GM11168 (cell line): Measurements from ENCODE around the gene GDNF.

Source experiments
- in situ Hi-C: fragments of 300-500 bp; cut with MboI; formaldehyde crosslinking; loops from one replicate; pipeline ENCODE4 v1.12.0; 2022; ENCODE audit warnings: low sequenced_read_pairs; ENCODE audit not compliant: unreplicated experiment

The GDNF gene

GRCh38 chr5:37849641-37850040, 9.8 kb upstream of the GDNF start:
- in situ Hi-C loops = no loop called here

GRCh38 chr5:37847978-37848425, 8.2 kb upstream of the GDNF start:
- in situ Hi-C loops = no loop called here

DNA sequence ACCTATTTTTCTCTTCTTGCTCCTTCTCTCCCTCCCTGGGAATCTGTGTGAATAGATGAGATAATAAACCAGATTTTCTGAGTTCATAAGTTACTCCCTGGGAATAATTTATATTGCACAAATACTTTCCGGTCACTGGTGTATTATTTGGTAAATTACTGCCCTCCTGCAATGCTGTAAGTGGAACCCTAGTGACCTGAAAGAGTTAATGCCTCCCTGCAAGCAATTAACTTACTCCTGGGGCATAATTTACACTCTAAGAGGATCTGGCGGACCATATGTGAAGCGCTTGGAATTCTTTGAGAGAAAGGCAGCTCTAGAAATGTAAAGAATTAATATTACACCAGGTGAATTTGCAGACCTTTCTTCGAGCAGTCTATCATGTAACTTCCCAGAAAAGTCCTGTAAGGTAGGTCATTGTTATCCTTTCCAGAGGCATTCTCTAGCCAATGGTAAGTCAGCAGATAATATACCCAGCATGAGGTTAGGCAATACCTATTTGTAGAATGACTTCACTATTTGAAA, 7.0 kb upstream of the GDNF start:
- in situ Hi-C loops = no loop called here

DNA sequence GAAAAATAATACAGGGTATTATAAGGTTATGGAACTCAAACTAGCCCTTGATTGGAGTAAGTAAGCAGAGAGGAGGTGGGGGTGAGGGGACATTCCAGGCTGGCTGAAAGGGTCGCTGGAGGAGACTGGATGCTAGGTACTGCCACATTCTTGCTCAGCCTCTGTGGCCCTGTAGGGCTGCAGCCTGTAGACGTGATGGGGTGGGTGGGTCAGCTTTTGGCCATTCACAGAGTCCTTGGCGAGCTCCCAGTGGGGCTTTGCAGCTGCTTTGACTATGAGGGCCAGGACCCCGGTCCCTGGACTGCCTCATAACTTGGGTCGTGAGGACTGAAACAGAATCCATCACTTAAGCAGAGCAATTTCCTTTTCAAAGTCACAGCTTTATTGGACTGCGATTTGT, 4.2 kb upstream of the GDNF start:
- in situ Hi-C loops = loop anchor here (5.0 kb wide), 1 partner anchor 348 kb away; no protein-coding TSS in a partner anchor

DNA sequence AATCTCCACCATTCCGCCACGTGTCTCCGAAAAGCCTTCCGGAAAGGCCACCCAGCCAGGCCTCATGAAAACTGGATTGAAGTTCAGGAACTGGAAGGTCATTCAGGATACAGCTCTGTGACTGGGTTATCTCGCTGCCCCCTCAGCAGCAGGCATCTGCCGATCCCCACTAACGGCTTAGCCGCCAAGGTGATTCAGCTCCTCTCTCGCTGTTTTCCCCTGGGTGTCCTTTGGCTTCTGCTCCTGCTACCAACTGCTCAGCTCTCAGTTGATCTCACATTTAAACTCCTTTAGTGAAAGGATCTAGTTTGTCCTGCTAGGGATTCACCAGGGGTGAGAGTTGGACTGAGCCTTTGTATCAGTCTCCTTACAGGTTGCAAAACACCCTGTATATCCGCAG, 2.2 kb upstream of the GDNF start:
- in situ Hi-C loops = loop anchor here (5.0 kb wide), 1 partner anchor 350 kb away; no protein-coding TSS in a partner anchor

DNA sequence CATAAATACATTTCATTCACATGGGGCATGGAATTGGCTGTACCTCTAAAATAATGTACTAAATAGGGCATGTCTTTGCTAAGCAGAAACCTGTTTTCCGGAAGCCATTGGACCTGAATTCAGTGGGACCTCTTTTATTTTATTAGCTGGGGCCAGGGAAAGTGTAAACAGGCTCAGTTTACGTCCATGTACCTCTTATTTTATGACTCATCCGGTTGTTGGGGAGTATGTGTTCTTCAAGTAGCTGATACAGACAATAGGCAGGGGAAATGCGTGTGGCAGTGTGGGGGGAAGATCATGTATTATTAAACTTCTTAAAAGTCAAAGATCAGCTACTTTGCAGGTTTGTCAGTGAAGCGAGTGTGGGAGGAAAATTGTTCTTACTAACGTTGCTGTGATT, 1.4 kb upstream of the GDNF start:
- in situ Hi-C loops = loop anchor here (5.0 kb wide), 1 partner anchor 351 kb away; no protein-coding TSS in a partner anchor

DNA sequence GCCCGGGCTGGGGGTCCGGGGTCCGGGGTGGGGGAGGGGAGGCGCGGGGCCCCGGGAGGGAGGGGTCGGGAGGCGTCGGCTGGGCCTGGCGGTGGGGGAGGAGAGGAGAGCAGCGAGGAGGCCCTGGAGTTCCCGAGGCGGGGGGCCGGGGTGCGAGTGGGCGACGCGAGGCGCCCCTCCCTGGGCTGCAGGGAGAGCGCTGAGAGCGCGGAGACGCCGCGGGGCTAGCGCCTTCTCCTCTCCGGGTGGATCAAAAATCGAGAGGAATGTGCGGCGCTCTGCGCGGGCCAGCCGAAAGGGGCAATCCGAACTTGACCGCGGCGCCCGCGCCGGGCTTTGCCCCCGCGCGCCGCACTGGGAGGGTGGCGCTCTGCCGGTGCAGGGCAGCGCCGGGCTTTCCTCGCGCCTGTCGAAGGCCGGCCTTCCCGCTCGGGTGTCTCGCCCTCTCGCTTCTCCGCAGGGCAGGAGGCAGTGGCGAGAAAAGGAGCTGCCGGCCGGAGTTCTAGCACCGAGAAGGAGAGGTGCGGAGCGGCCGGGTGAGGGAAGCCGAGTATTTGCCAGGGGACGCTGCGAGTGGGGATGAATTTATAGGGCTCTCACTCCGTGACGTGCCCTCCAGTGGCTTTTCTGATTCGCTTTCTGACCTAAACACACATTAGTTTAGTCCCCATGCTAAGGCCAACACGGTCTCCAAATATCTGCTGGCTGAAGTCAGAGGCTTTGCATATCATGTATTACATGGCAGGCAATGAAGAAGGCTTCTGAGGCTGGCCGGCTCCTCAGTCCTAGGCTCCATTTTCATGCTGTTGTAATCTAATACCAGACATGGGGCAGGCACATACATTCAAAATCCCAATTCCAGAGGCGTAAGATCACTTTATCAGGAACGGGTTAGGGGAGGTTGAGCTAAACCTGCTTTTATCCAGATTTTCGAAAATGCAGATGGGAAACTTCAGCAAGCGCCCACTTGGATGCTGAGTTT, 503 bp upstream of the GDNF start:
- in situ Hi-C loops = loop anchor here (5.0 kb wide), 1 partner anchor 352 kb away; no protein-coding TSS in a partner anchor

- in situ Hi-C loops = no loop called here
Observed at GRCh38 chr5:37838933-37839341, 904 bp downstream of the GDNF start.

DNA sequence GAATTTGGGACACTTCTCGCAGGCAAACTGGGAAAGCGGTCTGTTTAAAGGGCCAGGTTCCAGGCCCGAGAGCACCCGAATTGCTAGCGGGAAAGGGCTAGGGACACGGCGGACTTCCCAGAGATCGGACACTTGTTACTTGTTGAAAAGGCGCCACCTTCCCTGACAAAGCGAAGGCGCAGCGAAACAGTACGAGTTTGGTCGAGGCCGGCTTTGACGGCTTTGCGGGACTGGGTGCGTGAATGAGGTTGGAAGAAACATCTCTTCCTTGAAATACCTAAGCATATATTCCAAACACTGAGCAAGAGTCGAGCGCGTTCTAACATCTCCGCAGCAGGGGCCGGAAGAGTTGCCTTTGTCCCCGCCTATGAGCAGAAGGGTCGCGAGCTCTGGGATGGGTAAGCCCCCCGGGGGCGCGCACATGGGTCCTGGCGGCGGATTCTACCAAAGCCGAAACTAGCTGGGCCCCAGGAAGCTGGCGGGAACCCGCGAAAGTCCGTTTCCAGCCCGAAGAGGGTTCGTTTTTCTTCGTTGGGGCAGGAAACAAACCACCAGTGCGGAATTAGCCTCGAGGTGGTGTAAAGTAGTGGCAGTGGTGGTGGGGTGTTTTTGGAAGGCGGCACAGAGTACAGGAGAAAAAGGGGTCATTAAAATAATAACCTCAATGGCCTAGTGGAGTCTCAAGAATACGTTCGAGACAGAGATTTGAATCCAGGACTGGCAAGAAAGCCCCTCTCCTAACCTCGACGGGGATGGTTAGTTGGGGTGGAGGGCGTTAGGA, 1.5 kb downstream of the GDNF start:
- in situ Hi-C loops = no loop called here

DNA sequence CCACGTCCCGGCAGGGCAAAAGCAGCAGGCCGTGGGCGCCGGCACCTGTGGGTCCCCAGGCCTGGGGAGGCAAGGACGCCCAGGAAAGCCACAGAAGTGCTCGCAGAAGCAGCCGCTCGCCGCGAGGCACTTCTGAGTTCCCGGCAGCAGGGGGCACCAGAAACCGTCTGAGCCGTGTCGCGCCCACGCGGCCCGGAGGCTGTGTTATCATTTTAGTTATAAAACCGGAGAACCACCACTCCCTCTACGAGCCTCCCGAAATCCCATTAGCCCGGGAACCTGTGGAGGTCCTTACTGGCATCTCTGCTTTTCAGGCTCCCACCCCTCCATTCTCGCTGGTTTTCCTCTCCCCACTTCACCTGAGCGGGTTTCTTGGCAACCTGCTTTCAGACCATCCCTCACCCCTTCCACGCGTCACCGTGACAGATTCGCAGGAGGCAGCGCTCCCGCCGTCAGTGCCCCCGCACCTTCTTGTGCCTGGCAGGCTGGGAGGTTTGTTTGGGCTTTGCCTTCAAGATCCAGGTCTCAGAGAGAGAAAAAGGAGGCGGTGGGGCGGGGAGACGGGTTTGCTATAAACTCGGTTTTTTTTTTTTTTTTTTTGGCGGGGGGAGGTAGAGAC, 2.3 kb downstream of the GDNF start:
- in situ Hi-C loops = no loop called here

GRCh38 chr5:37836592-37837413, 3.0 kb downstream of the GDNF start:
- in situ Hi-C loops = no loop called here

DNA sequence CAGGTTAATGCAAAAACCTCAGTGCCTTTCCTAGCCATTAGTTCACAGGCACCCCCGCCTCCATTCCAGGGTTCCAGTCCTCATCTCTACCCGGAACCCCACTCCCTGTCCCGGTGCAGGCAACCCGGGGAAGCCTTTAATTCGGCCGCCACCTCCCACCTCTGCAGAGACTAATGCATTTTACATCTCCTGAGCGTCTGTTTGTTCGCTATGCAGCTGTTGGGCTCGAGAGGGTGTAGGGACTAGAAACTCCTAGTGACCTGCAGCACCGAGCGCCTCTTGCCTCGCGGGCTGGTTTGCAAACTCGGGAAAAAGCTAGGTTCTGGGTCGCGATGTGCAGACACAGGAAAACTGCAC, 3.6 kb downstream of the GDNF start:
- in situ Hi-C loops = no loop called here

GRCh38 chr5:37835380-37835973, 4.4 kb downstream of the GDNF start:
- in situ Hi-C loops = no loop called here

DNA sequence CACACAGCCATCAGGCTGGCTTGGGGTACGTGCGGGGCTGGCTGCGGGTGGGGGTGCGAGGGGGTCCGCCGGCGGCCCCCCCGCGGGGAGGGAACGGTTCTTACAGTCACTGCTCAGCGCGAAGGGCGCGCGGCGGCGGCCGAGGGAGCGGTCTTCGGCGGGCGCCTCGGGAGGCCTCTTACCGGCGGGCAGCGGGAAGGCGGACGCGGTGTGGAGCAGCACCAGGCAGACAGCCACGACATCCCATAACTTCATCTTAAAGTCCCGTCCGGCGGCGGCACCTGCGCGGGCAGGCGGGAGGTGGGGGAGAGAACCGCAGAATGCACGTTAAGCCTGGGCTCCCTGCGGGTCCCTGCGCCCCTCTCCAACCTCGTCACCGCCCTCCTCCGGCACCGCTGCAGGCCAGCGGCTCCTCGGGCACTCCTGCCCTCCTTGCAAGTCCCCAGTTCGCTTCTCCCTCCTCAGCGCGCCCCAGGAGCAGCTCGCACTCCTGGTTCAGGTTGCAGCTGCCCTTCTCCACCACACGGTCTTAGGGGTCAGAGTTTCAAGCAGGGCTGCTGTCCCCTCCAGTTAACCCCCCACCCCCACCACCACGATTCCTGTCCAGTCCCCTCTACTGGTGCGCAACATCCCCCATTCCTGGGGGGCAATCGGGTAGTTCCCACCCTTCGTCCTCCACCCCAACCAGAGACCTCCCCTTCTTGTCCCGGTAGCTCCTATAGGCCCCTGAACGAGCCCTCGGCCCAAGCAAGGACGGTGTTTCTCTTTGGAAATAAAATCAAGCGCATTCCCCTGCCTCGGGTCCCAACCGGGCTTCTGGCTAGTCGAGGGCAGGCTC, 5.1 kb downstream of the GDNF start:
- in situ Hi-C loops = no loop called here

GRCh38 chr5:37833990-37834389, 5.9 kb downstream of the GDNF start:
- in situ Hi-C loops = no loop called here

GRCh38 chr5:37831821-37832534, 7.9 kb downstream of the GDNF start:
- in situ Hi-C loops = no loop called here

- in situ Hi-C loops = no loop called here
Observed at GRCh38 chr5:37830348-37830747, 9.5 kb downstream of the GDNF start.
